HL-60/S4 treated with phorbol 12-myristate 13-acetate at 8.2 ng/mL for 4 days and 3 days (cell line): ENCODE results near the gene RUNX1.
"Not testable (repeated sequence)": the region's sequence is repeated elsewhere in the genome, so short reads cannot be mapped to it uniquely, and the experiment has no call there.

ENCODE experiments used
- in situ Hi-C: fragments of 300-500 bp; cut with MboI; formaldehyde crosslinking; loops from 2 replicates; pipeline ENCODE4 v1.15.0; 2022; ENCODE audit warnings: low sequenced_read_pairs

RUNX1 gene

GRCh38 chr21:34817821-34818661, 231.1 kb downstream of the RUNX1 start:
- in situ Hi-C loops: no loop called here

- in situ Hi-C loops: no loop called here
Observed at GRCh38 chr21:34815831-34816705, 233.0 kb downstream of the RUNX1 start.

- in situ Hi-C loops: no loop called here
Observed at GRCh38 chr21:34814529-34814951, 234.6 kb downstream of the RUNX1 start.

- in situ Hi-C loops: no loop called here
Observed at GRCh38 chr21:34813266-34813894, 235.7 kb downstream of the RUNX1 start.

- in situ Hi-C loops: no loop called here
Observed at GRCh38 chr21:34812504-34813265, 236.4 kb downstream of the RUNX1 start.

- in situ Hi-C loops: no loop called here
Observed at GRCh38 chr21:34811368-34811767, 237.7 kb downstream of the RUNX1 start.

GRCh38 chr21:34810786-34811185, 238.3 kb downstream of the RUNX1 start:
- in situ Hi-C loops: no loop called here

GRCh38 chr21:34809822-34810221, 239.3 kb downstream of the RUNX1 start:
- in situ Hi-C loops: no loop called here

GRCh38 chr21:34808569-34809204, 240.4 kb downstream of the RUNX1 start:
- in situ Hi-C loops: no loop called here

- in situ Hi-C loops: no loop called here
Observed at GRCh38 chr21:34807881-34808568, 241.1 kb downstream of the RUNX1 start.

GRCh38 chr21:34807146-34807880, 241.8 kb downstream of the RUNX1 start:
- in situ Hi-C loops: no loop called here

- in situ Hi-C loops: no loop called here
Observed at GRCh38 chr21:34806423-34806822, 242.7 kb downstream of the RUNX1 start.

- in situ Hi-C loops: no loop called here
Observed at GRCh38 chr21:34805157-34805556, 243.9 kb downstream of the RUNX1 start.

- in situ Hi-C loops: not testable (repeated sequence)
Observed at GRCh38 chr21:34804584-34804983, 244.5 kb downstream of the RUNX1 start.

- in situ Hi-C loops: no loop called here
Observed at GRCh38 chr21:34803782-34804370, 245.2 kb downstream of the RUNX1 start.

GRCh38 chr21:34802180-34802899, 246.8 kb downstream of the RUNX1 start:
- in situ Hi-C loops: no loop called here

- in situ Hi-C loops: no loop called here
Observed at GRCh38 chr21:34801519-34802132, 247.5 kb downstream of the RUNX1 start.
